Memory B cell (primary cell): Measurements from ENCODE around the gene TWIST2.

Source experiments
- ATAC-seq: fragments of 150-1000 bp; cut with Tn5 transposase; 2 replicates; pipeline ENCODE4 v1.10.0; 2021; ENCODE audit warnings: low read depth, mild to moderate bottlenecking, moderate library complexity
- DNase-seq, 2 donors: peaks; one replicate each; pipeline ENCODE4 v3.0.0; 2022; ENCODE audit warnings: low spot score in 2 of 2
- H3K27ac Mint-ChIP-seq: one replicate; pipeline ENCODE4 v1.8.0; 2022; ENCODE audit warnings: mild to moderate bottlenecking, moderate library complexity, mixed read lengths
- H3K27me3 Mint-ChIP-seq: one replicate; pipeline ENCODE4 v1.8.0; 2022; ENCODE audit warnings: mixed read lengths
- H3K36me3 Mint-ChIP-seq: one replicate; pipeline ENCODE4 v1.8.0; 2022; ENCODE audit warnings: mild to moderate bottlenecking, mixed read lengths
- H3K4me1 Mint-ChIP-seq: one replicate; pipeline ENCODE4 v1.8.0; 2022; ENCODE audit warnings: mixed read lengths
- H3K4me3 Mint-ChIP-seq: one replicate; pipeline ENCODE4 v1.8.0; 2022; ENCODE audit warnings: mild to moderate bottlenecking, moderate library complexity, mixed read lengths
- H3K9me3 Mint-ChIP-seq: one replicate; pipeline ENCODE4 v1.8.0; 2022; ENCODE audit warnings: mixed read lengths

TWIST2 gene

GRCh38 chr2:238866656-238867277 is 18.9 kb downstream of the TWIST2 start:
- ATAC-seq (no peak), DNase-seq (no peak)
- H3K9me3 Mint-ChIP-seq = peaks cover 2% of the 10 kb centered on the region
- H3K36me3 Mint-ChIP-seq = no peaks in the 10 kb centered on the region
- H3K4me3 Mint-ChIP-seq = no peak overlapping the region
- peaks cover 4% of the 10 kb centered on the region for H3K27me3 Mint-ChIP-seq
- no peak overlapping the region for H3K27ac Mint-ChIP-seq
- no peaks in the 10 kb centered on the region for H3K4me1 Mint-ChIP-seq

- no peak for ATAC-seq
- no peak overlapping the region for H3K4me3 Mint-ChIP-seq
- H3K27me3 Mint-ChIP-seq = peaks cover 3% of the 10 kb centered on the region
- H3K36me3 Mint-ChIP-seq = no peaks in the 10 kb centered on the region
- no peak overlapping the region for H3K27ac Mint-ChIP-seq
- no peaks in the 10 kb centered on the region for H3K4me1 Mint-ChIP-seq
- H3K9me3 Mint-ChIP-seq = peaks cover 2% of the 10 kb centered on the region
- no peak for DNase-seq
Observed at GRCh38 chr2:238868067-238868524, 20.2 kb downstream of the TWIST2 start.

- Mint-ChIP-seq H3K27me3 (peaks cover 3% of the 10 kb centered on the region), H3K36me3 (no peaks in the 10 kb centered on the region), H3K27ac (no peak overlapping the region), H3K4me3 (no peak overlapping the region), H3K4me1 (no peaks in the 10 kb centered on the region), H3K9me3 (peaks cover 2% of the 10 kb centered on the region)
- DNase-seq = no peak
- ATAC-seq = no peak
Observed at GRCh38 chr2:238868616-238869292, 20.9 kb downstream of the TWIST2 start.

- Mint-ChIP-seq H3K27ac (no peak overlapping the region), H3K36me3 (no peaks in the 10 kb centered on the region), H3K27me3 (peaks cover 3% of the 10 kb centered on the region), H3K4me3 (no peak overlapping the region), H3K9me3 (peaks cover 2% of the 10 kb centered on the region), H3K4me1 (no peaks in the 10 kb centered on the region)
- peak; percentile 12 for ATAC-seq
- no peak for DNase-seq
Observed at GRCh38 chr2:238869293-238870124, 21.6 kb downstream of the TWIST2 start.

GRCh38 chr2:238870261-238870660 is 22.4 kb downstream of the TWIST2 start:
- ATAC-seq = no peak
- Mint-ChIP-seq H3K9me3 (peaks cover 2% of the 10 kb centered on the region), H3K27ac (no peak overlapping the region), H3K4me3 (no peak overlapping the region), H3K27me3 (peaks cover 3% of the 10 kb centered on the region), H3K36me3 (no peaks in the 10 kb centered on the region), H3K4me1 (no peaks in the 10 kb centered on the region)
- DNase-seq = no peak

- no peaks in the 10 kb centered on the region for H3K36me3 Mint-ChIP-seq
- DNase-seq (no peak), ATAC-seq (no peak)
- H3K4me3 Mint-ChIP-seq = no peak overlapping the region
- H3K27me3 Mint-ChIP-seq = peaks cover 3% of the 10 kb centered on the region
- no peaks in the 10 kb centered on the region for H3K4me1 Mint-ChIP-seq
- no peak overlapping the region for H3K27ac Mint-ChIP-seq
- H3K9me3 Mint-ChIP-seq = peaks cover 2% of the 10 kb centered on the region
Observed at GRCh38 chr2:238872026-238872425, 24.1 kb downstream of the TWIST2 start.

- no peak for ATAC-seq
- H3K27me3 Mint-ChIP-seq = peaks cover 1% of the 10 kb centered on the region
- no peaks in the 10 kb centered on the region for H3K36me3 Mint-ChIP-seq
- H3K9me3 Mint-ChIP-seq = peaks cover 3% of the 10 kb centered on the region
- H3K4me1 Mint-ChIP-seq = no peaks in the 10 kb centered on the region
- H3K4me3 Mint-ChIP-seq = no peak overlapping the region
- no peak overlapping the region for H3K27ac Mint-ChIP-seq
- no peak for DNase-seq
Observed at GRCh38 chr2:238872628-238873380, 24.9 kb downstream of the TWIST2 start.

GRCh38 chr2:238873381-238873801 is 25.5 kb downstream of the TWIST2 start:
- H3K27me3 Mint-ChIP-seq = peaks cover 1% of the 10 kb centered on the region
- H3K36me3 Mint-ChIP-seq = no peaks in the 10 kb centered on the region
- DNase-seq (no peak), ATAC-seq (no peak)
- H3K4me3 Mint-ChIP-seq = no peak overlapping the region
- peaks cover 3% of the 10 kb centered on the region for H3K9me3 Mint-ChIP-seq
- H3K27ac Mint-ChIP-seq = no peak overlapping the region
- H3K4me1 Mint-ChIP-seq = no peaks in the 10 kb centered on the region

GRCh38 chr2:238873841-238874240 is 26.0 kb downstream of the TWIST2 start:
- no peak for DNase-seq

GRCh38 chr2:238874330-238875050 is 26.6 kb downstream of the TWIST2 start:
- DNase-seq (no peak), ATAC-seq (no peak)
- peaks cover 3% of the 10 kb centered on the region for H3K9me3 Mint-ChIP-seq
- no peak overlapping the region for H3K27ac Mint-ChIP-seq
- no peaks in the 10 kb centered on the region for H3K36me3 Mint-ChIP-seq
- H3K4me1 Mint-ChIP-seq = no peaks in the 10 kb centered on the region
- H3K4me3 Mint-ChIP-seq = no peak overlapping the region
- H3K27me3 Mint-ChIP-seq = peaks cover 1% of the 10 kb centered on the region

More at GRCh38 chr2:238873841-238874240, 26.0 kb downstream of the TWIST2 start:
- no peaks in the 10 kb centered on the region for H3K36me3 Mint-ChIP-seq
- H3K27ac Mint-ChIP-seq = no peak overlapping the region
- no peak overlapping the region for H3K4me3 Mint-ChIP-seq
- H3K4me1 Mint-ChIP-seq = no peaks in the 10 kb centered on the region
- peaks cover 1% of the 10 kb centered on the region for H3K27me3 Mint-ChIP-seq
- H3K9me3 Mint-ChIP-seq = peaks cover 3% of the 10 kb centered on the region
- ATAC-seq = no peak

GRCh38 chr2:238875101-238875470 is 27.2 kb downstream of the TWIST2 start:
- Mint-ChIP-seq H3K9me3 (peaks cover 3% of the 10 kb centered on the region), H3K36me3 (no peaks in the 10 kb centered on the region), H3K27me3 (peaks cover 1% of the 10 kb centered on the region), H3K27ac (no peak overlapping the region), H3K4me1 (no peaks in the 10 kb centered on the region), H3K4me3 (no peak overlapping the region)
- no peak for ATAC-seq
- no peak for DNase-seq

GRCh38 chr2:238875471-238876231 is 27.8 kb downstream of the TWIST2 start:
- ATAC-seq (no peak), DNase-seq (no peak)
- no peak overlapping the region for H3K4me3 Mint-ChIP-seq
- H3K36me3 Mint-ChIP-seq = no peaks in the 10 kb centered on the region
- no peaks in the 10 kb centered on the region for H3K4me1 Mint-ChIP-seq
- no peak overlapping the region for H3K27ac Mint-ChIP-seq
- H3K27me3 Mint-ChIP-seq = peaks cover 1% of the 10 kb centered on the region
- peaks cover 1% of the 10 kb centered on the region for H3K9me3 Mint-ChIP-seq

GRCh38 chr2:238876232-238876630 is 28.3 kb downstream of the TWIST2 start:
- ATAC-seq (no peak), DNase-seq (no peak)
- Mint-ChIP-seq H3K27ac (no peak overlapping the region), H3K4me3 (no peak overlapping the region), H3K4me1 (no peaks in the 10 kb centered on the region), H3K9me3 (peaks cover 1% of the 10 kb centered on the region), H3K27me3 (peaks cover 1% of the 10 kb centered on the region), H3K36me3 (no peaks in the 10 kb centered on the region)
